Liver (tissue), 9 donors: ENCODE results near the gene CYP2U1. TPM values are rescaled to one million over a fixed set of nuclear protein-coding genes. Genes with fewer than 3 reads are reported as not detected.

Source experiments
- DNase-seq: peaks from one replicate; pipeline ENCODE4 v3.0.0-alpha.2; 2017; ENCODE audit warnings: low spot score
- H3K27ac ChIP-seq, 2 donors: one replicate each; pipeline ENCODE4 v1.7.0; 2013; ENCODE audit warnings: inconsistent platforms in 2 of 2, low read length in 2 of 2, control low read depth in 1 of 2, low read depth in 1 of 2, mild to moderate bottlenecking in 1 of 2
- H3K27me3 ChIP-seq, 4 donors: one replicate each; pipeline versions ENCODE4 v1.6.1 to v1.7.0; 2013; ENCODE audit warnings: low read length in 3 of 4, inconsistent platforms in 1 of 4, mild to moderate bottlenecking in 1 of 4, moderate library complexity in 1 of 4; ENCODE audit not compliant: control insufficient read depth in 4 of 4, insufficient read depth in 4 of 4
- H3K36me3 ChIP-seq, 4 donors: one replicate each; pipeline versions ENCODE4 v1.6.1 to v1.7.0; 2013; ENCODE audit warnings: low read length in 3 of 4, mild to moderate bottlenecking in 3 of 4, low read depth in 1 of 4, moderate library complexity in 1 of 4; ENCODE audit not compliant: control insufficient read depth in 4 of 4, insufficient read depth in 3 of 4
- H3K4me1 ChIP-seq, 4 donors: one replicate each; pipeline versions ENCODE4 v1.6.1 to v1.7.0; 2013; ENCODE audit warnings: low read length in 3 of 4, mild to moderate bottlenecking in 3 of 4, moderate library complexity in 1 of 4; ENCODE audit not compliant: control insufficient read depth in 4 of 4, insufficient read depth in 4 of 4
- H3K4me3 ChIP-seq, 3 donors: one replicate each; pipeline versions ENCODE4 v1.6.1 to v1.7.0; 2013; ENCODE audit warnings: low read length in 3 of 3, control low read depth in 1 of 3, low read depth in 1 of 3, mild to moderate bottlenecking in 1 of 3
- H3K9ac ChIP-seq, 2 donors: one replicate each; pipeline ENCODE4 v1.7.0; 2013; ENCODE audit warnings: low read length in 2 of 2, mild to moderate bottlenecking in 2 of 2, moderate library complexity in 2 of 2, control low read depth in 1 of 2, low read depth in 1 of 2
- H3K9me3 ChIP-seq, 4 donors: one replicate each; pipeline versions ENCODE4 v1.6.1 to v1.7.0; 2013; ENCODE audit warnings: low read length in 3 of 4; ENCODE audit not compliant: control insufficient read depth in 4 of 4
- EGR1 ChIP-seq, 2 donors: IDR thresholded peaks; 2 replicates each; pipeline ENCODE4 v1.6.1; 2016 to 2018; ENCODE audit warnings: antibody characterized with exemption in 2 of 2, low read depth in 2 of 2
- FOXA2 ChIP-seq: IDR thresholded peaks from 2 replicates; pipeline ENCODE4 v1.6.1; 2016; ENCODE audit warnings: antibody characterized with exemption
- GABPA ChIP-seq, 2 donors: IDR thresholded peaks in 1 of 2; conservative IDR thresholded peaks in 1 of 2; 2 replicates each; pipeline ENCODE4 v1.6.1; 2016; ENCODE audit warnings: antibody characterized with exemption in 2 of 2, mild to moderate bottlenecking in 1 of 2, moderate library complexity in 1 of 2
- HNF4A ChIP-seq, 2 donors: conservative IDR thresholded peaks; 2 replicates each; pipeline ENCODE4 v1.6.1; 2016; ENCODE audit warnings: antibody characterized with exemption in 2 of 2, mild to moderate bottlenecking in 2 of 2
- JUND ChIP-seq, 2 donors: IDR thresholded peaks; 2 replicates each; pipeline ENCODE4 v1.6.1; 2016; ENCODE audit warnings: antibody characterized with exemption in 2 of 2
- NR2F2 ChIP-seq: IDR thresholded peaks from 2 replicates; pipeline ENCODE4 v1.6.1; 2016; ENCODE audit warnings: antibody characterized with exemption
- RAD21 ChIP-seq, 2 donors: IDR thresholded peaks; 2 replicates each; pipeline ENCODE4 v1.6.1; 2016; ENCODE audit warnings: antibody characterized with exemption in 2 of 2, mild to moderate bottlenecking in 2 of 2
- REST ChIP-seq: IDR thresholded peaks from 2 replicates; pipeline ENCODE4 v1.6.1; 2016; ENCODE audit warnings: antibody characterized with exemption, mild to moderate bottlenecking
- RXRA ChIP-seq, 2 donors: IDR thresholded peaks; 2 replicates each; pipeline ENCODE4 v1.6.1; 2017 to 2018; ENCODE audit warnings: antibody characterized with exemption in 2 of 2, mild to moderate bottlenecking in 1 of 2
- SP1 ChIP-seq: IDR thresholded peaks from 2 replicates; pipeline ENCODE4 v1.6.1; 2018; ENCODE audit warnings: antibody characterized with exemption, mild to moderate bottlenecking
- TAF1 ChIP-seq: conservative IDR thresholded peaks from 2 replicates; pipeline ENCODE4 v1.6.1; 2016; ENCODE audit warnings: antibody characterized with exemption, mild to moderate bottlenecking
- YY1 ChIP-seq: IDR thresholded peaks from 2 replicates; pipeline ENCODE4 v1.6.1; 2016; ENCODE audit warnings: antibody characterized with exemption, mild to moderate bottlenecking
- WGBS: extraction: QIAGEN DNeasy Blood & Tissue Kit; methylation state at CpG from one replicate; pipeline ENCODE4 v1.1.7; 2013; 5-methylcytosine and 5-hydroxymethylcytosine counted together
- polyA plus RNA-seq, 2 donors: library from polyadenylated mRNA; stranded (reverse) in 1 of 2; unstranded in 1 of 2; fragments of 200-250 nt in 1 of 2; fragments of >200 nt in 1 of 2; fragmentation: Nextera tagmentation in 1 of 2; extraction: Ambion mirVana in 1 of 2; gene quantifications; one replicate each; pipeline versions ENCODE4 v1.2.1 to v1.2.3, GENCODE V29; 2013 to 2015
- total RNA-seq, 2 donors: library from RNA; depleted of rRNA; stranded (reverse); fragments of >200 nt; gene quantifications; one replicate each; pipeline ENCODE4 v1.2.3, GENCODE V29; 2014
- TF ChIP-seq, protein P1 (sequence below): fragments of 150-350 bp; IDR thresholded peaks from 2 replicates; pipeline ENCODE4 v1.5.1; 2017; ENCODE audit warnings: improper control_type of control experiment, low read depth, low read length; ENCODE audit not compliant: missing input control
- TF ChIP-seq, protein P2 (sequence below): IDR thresholded peaks from 2 replicates; pipeline ENCODE4 v1.6.1; 2016; ENCODE audit warnings: antibody characterized with exemption
- TF ChIP-seq, protein P3 (sequence below): IDR thresholded peaks from 2 replicates; pipeline ENCODE4 v1.6.1; 2016; ENCODE audit warnings: antibody characterized with exemption
- donor health status: healthy.
- donor health status: healthy.
- donor health status: healthy.
- donor health status: healthy.
- donor health status: healthy.

Gene CYP2U1
- total and polyA plus RNA-seq, 4 donors: 2.0 to 4.9 (median 3.2) TPM

DNA sequence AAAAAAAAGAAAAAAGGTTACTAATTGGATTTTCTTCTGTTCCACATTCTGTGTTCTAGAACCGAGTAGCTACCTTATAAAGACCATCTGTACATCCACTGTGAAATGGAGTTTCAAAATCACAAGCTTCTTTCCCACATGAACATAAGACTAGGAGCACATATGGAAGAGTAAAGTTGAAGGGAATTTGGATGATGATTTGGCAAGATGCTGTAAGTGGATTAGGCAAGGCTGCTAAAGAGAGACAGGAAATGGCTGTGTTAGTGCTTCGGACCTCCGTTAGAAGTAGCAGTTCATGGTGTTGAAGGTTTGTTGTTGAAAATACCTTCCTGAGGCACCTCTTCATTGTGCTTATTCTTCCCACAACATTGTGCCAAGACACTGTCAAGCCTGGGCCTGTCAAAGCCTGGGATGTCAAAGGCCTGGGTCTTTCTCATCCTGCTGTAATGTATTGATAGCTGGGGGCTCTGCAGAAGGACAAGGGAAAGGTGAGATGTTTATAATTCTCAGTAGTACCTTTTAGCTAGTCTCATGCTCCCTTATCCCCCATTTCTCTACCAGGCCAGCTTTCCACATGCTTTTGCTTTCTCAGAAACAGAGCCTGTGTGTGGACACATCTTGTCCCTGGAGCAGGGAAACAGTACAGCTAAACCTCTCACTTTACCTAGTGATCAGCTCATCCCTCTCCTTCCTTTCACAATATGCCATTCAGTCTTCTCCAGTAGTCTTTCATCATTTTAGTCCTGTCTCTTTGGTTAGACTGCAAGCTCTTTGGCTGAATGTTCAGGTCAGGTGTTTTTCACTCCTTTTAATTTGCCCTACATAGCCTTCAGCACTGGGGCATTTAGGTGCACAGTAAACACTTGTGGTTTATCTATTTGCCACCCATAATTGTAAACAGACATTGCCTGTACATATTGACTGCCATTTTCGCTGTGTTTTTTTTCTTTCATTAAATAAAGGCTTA, 37.9 kb upstream of the CYP2U1 start:
- H3K27me3 ChIP-seq: no peaks in the 10 kb centered on the region
- no peak overlapping the region for H3K27ac ChIP-seq
- no peak overlapping the region for H3K4me3 ChIP-seq
- H3K36me3 ChIP-seq: no peaks in the 10 kb centered on the region
- WGBS: 78% methylated on average over 4 of the region's 4 CpGs
- no peak for DNase-seq
- TF ChIP-seq NR2F2: no peak
- no peak for TF ChIP-seq TAF1
- no peak for TF ChIP-seq RXRA (IDR thresholded peaks at IDR 0.05)
- TF ChIP-seq, protein P1, sequence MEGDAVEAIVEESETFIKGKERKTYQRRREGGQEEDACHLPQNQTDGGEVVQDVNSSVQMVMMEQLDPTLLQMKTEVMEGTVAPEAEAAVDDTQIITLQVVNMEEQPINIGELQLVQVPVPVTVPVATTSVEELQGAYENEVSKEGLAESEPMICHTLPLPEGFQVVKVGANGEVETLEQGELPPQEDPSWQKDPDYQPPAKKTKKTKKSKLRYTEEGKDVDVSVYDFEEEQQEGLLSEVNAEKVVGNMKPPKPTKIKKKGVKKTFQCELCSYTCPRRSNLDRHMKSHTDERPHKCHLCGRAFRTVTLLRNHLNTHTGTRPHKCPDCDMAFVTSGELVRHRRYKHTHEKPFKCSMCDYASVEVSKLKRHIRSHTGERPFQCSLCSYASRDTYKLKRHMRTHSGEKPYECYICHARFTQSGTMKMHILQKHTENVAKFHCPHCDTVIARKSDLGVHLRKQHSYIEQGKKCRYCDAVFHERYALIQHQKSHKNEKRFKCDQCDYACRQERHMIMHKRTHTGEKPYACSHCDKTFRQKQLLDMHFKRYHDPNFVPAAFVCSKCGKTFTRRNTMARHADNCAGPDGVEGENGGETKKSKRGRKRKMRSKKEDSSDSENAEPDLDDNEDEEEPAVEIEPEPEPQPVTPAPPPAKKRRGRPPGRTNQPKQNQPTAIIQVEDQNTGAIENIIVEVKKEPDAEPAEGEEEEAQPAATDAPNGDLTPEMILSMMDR: no peak
- no peak for TF ChIP-seq YY1
- TF ChIP-seq, protein P2, sequence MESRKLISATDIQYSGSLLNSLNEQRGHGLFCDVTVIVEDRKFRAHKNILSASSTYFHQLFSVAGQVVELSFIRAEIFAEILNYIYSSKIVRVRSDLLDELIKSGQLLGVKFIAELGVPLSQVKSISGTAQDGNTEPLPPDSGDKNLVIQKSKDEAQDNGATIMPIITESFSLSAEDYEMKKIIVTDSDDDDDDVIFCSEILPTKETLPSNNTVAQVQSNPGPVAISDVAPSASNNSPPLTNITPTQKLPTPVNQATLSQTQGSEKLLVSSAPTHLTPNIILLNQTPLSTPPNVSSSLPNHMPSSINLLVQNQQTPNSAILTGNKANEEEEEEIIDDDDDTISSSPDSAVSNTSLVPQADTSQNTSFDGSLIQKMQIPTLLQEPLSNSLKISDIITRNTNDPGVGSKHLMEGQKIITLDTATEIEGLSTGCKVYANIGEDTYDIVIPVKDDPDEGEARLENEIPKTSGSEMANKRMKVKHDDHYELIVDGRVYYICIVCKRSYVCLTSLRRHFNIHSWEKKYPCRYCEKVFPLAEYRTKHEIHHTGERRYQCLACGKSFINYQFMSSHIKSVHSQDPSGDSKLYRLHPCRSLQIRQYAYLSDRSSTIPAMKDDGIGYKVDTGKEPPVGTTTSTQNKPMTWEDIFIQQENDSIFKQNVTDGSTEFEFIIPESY: no peak
- TF ChIP-seq JUND (IDR thresholded peaks at IDR 0.05): no peak
- TF ChIP-seq FOXA2: no peak
- TF ChIP-seq REST: no peak
- TF ChIP-seq, protein P3, sequence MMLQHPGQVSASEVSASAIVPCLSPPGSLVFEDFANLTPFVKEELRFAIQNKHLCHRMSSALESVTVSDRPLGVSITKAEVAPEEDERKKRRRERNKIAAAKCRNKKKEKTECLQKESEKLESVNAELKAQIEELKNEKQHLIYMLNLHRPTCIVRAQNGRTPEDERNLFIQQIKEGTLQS: no peak
- TF ChIP-seq SP1: no peak
- TF ChIP-seq GABPA (IDR thresholded peaks at IDR 0.05 in 1 of 2, conservative IDR thresholded peaks at IDR 0.05 in 1 of 2): no peak
- H3K9ac ChIP-seq: no peak overlapping the region
- no peaks in the 10 kb centered on the region for H3K9me3 ChIP-seq
- H3K4me1 ChIP-seq: peaks cover 0 to 23% (median 2%) of the 10 kb centered on the region in 4 donors

GRCh38 chr4:107894138-107894603, 37.2 kb upstream of the CYP2U1 start:
- H3K4me1 ChIP-seq: peaks cover 0 to 23% (median 2%) of the 10 kb centered on the region in 4 donors
- no peak overlapping the region for H3K9ac ChIP-seq
- H3K9me3 ChIP-seq: no peaks in the 10 kb centered on the region
- TF ChIP-seq EGR1 (IDR thresholded peaks at IDR 0.05; ENCODE audit: low read depth in 2 of 2) (no peak), GABPA (IDR thresholded peaks at IDR 0.05 in 1 of 2, conservative IDR thresholded peaks at IDR 0.05 in 1 of 2) (no peak), RAD21 (IDR thresholded peaks at IDR 0.05) (no peak), JUND (IDR thresholded peaks at IDR 0.05) (no peak), HNF4A (conservative IDR thresholded peaks at IDR 0.05) (no peak), NR2F2 (no peak)
- TF ChIP-seq, protein P1: no peak
- no peak overlapping the region for H3K4me3 ChIP-seq
- H3K27me3 ChIP-seq: no peaks in the 10 kb centered on the region
- WGBS: 81% methylated on average over 6 of the region's 6 CpGs
- DNase-seq: no peak
- H3K36me3 ChIP-seq: no peaks in the 10 kb centered on the region
- H3K27ac ChIP-seq: no peak overlapping the region
